Transverse colon (tissue), 4 donors: ENCODE results near the gene PRPSAP2. TPM values are rescaled to one million over a fixed set of nuclear protein-coding genes. Genes with fewer than 3 reads are reported as not detected.

Experiments
- DNase-seq: peaks from one replicate; pipeline ENCODE4 v3.0.0-alpha.2; 2019
- H3K27ac ChIP-seq, 4 donors: fragments of 200-600 bp; sonication (generic); 2 replicates each; pipeline ENCODE4 v1.5.1; 2016 to 2018; ENCODE audit warnings: inconsistent platforms in 4 of 4
- H3K27me3 ChIP-seq: fragments of 200-600 bp; sonication (generic); 2 replicates; pipeline ENCODE4 v1.5.1; 2017; ENCODE audit warnings: inconsistent platforms
- H3K36me3 ChIP-seq, 4 donors: fragments of 200-600 bp; sonication (generic); 2 replicates each; pipeline ENCODE4 v1.5.1; 2017 to 2019; ENCODE audit warnings: inconsistent platforms in 4 of 4
- H3K4me1 ChIP-seq, 4 donors: fragments of 200-600 bp; sonication (generic); 2 replicates each; pipeline ENCODE4 v1.5.1; 2017 to 2020; ENCODE audit warnings: inconsistent platforms in 4 of 4
- H3K4me3 ChIP-seq, 4 donors: fragments of 200-600 bp; sonication (generic); 1 replicate in 1 of 4; 2 replicates in 3 of 4; pipeline versions ENCODE4 v1.5.1 to v1.6.1; 2017 to 2019; ENCODE audit warnings: inconsistent platforms in 4 of 4
- H3K9me3 ChIP-seq, 2 donors: fragments of 200-600 bp; sonication (generic); 2 replicates each; pipeline ENCODE4 v1.5.1; 2017 to 2019; ENCODE audit warnings: inconsistent platforms in 2 of 2
- CTCF ChIP-seq, 5 experiments: fragments of 200-600 bp in 3 of 5; fragments of 450-650 bp in 2 of 5; sonication (generic) in 3 of 5; IDR thresholded peaks; 1 replicate in 2 of 5; 2 replicates in 3 of 5; pipeline ENCODE4 v1.5.1; 2016 to 2017; ENCODE audit warnings: antibody characterized with exemption in 5 of 5, inconsistent platforms in 3 of 5, mild to moderate bottlenecking in 2 of 5, moderate library complexity in 1 of 5
- EP300 ChIP-seq: sonication (generic); formaldehyde crosslinking; IDR thresholded peaks from one replicate; pipeline ENCODE4 v1.6.1; 2017; ENCODE audit warnings: antibody characterized with exemption, low read depth
- POLR2A ChIP-seq: fragments of 450-650 bp; IDR thresholded peaks from one replicate; pipeline ENCODE4 v1.6.1; 2016; ENCODE audit warnings: antibody characterized with exemption, mild to moderate bottlenecking, moderate library complexity
- POLR2AphosphoS5 ChIP-seq, 3 donors: sonication (generic); formaldehyde crosslinking; IDR thresholded peaks; one replicate each; pipeline ENCODE4 v1.6.1; 2016; ENCODE audit warnings: antibody characterized with exemption in 3 of 3
- WGBS, 2 donors: methylation state at CpG; one replicate each; pipeline ENCODE4 v1.1.5; 2018; ENCODE audit warnings: low coverage in 1 of 2; 5-methylcytosine and 5-hydroxymethylcytosine counted together
- in situ Hi-C, 4 donors: fragments of 200-750 bp; cut with MboI; loops; one replicate each; pipeline versions ENCODE4 v1.15.0 to v1.15.1; 2017; ENCODE audit warnings: low sequenced_read_pairs in 3 of 4, low pct_ligation_motif_present in 1 of 4, low pct_unique_long_range_greater_than_20kb in 1 of 4
- intact Hi-C: fragments of 100-400 bp; cut with DNase I; formaldehyde crosslinking; loops from one replicate; pipeline ENCODE4 v1.15.1; 2023; ENCODE audit warnings: low total_unique reads
- total RNA-seq, 4 donors: library from RNA; depleted of rRNA; stranded (reverse); fragments of >200 nt; gene quantifications; one replicate each; pipeline ENCODE4 v1.1.0, GENCODE V29; 2016

The PRPSAP2 gene
- total RNA-seq, 4 donors from 2014 or later, result 22.4 to 77.0 (median 27.2) TPM

- no peak for DNase-seq
- no peaks in the 10 kb centered on the region for H3K27me3 ChIP-seq
- no peak overlapping the region for H3K27ac ChIP-seq
- H3K4me1 ChIP-seq, result no peaks in the 10 kb centered on the region
- TF ChIP-seq EP300 (no peak), POLR2A (no peak), CTCF (IDR thresholded peaks at IDR 0.05) (no peak), POLR2AphosphoS5 (IDR thresholded peaks at IDR 0.05) (no peak)
- no peak overlapping the region for H3K4me3 ChIP-seq
- 95 to 100% methylated on average over 5 to 6 of the region's 6 CpGs for WGBS, 2 donors
- H3K36me3 ChIP-seq, result peaks cover 0 to 62% (median 17%) of the 10 kb centered on the region in 4 donors
- intact Hi-C loops, result no loop called here
- H3K9me3 ChIP-seq, result no peaks in the 10 kb centered on the region
- in situ Hi-C loops, result no loop called here
Observed at GRCh38 chr17:18877104-18877645, 19.2 kb downstream of the PRPSAP2 start.

GRCh38 chr17:18888766-18889290, 30.9 kb downstream of the PRPSAP2 start:
- intact Hi-C loops (no loop called here), in situ Hi-C loops (no loop called here)
- H3K36me3 ChIP-seq, result peaks cover 0 to 23% (median 10%) of the 10 kb centered on the region in 4 donors
- H3K27ac ChIP-seq, result no peak overlapping the region
- no peaks in the 10 kb centered on the region for H3K27me3 ChIP-seq
- DNase-seq, result no peak
- H3K4me3 ChIP-seq, result no peak overlapping the region
- no peak for TF ChIP-seq CTCF (IDR thresholded peaks at IDR 0.05)
- no peak for TF ChIP-seq POLR2A
- no peak for TF ChIP-seq POLR2AphosphoS5 (IDR thresholded peaks at IDR 0.05)
- TF ChIP-seq EP300, result no peak
- 54 to 88% methylated on average over 1 to 4 of the region's 9 CpGs for WGBS, 2 donors
- no peaks in the 10 kb centered on the region for H3K9me3 ChIP-seq
- no peaks in the 10 kb centered on the region for H3K4me1 ChIP-seq

GRCh38 chr17:18889658-18890057, 31.7 kb downstream of the PRPSAP2 start:
- Histone ChIP-seq H3K27me3 (no peaks in the 10 kb centered on the region), H3K4me3 (no peak overlapping the region), H3K27ac (peak overlapping the region in 2 of 4 donors; percentile 0 to 21), H3K4me1 (no peaks in the 10 kb centered on the region), H3K36me3 (peaks cover 0 to 21% (median 7%) of the 10 kb centered on the region in 4 donors), H3K9me3 (no peaks in the 10 kb centered on the region)
- no peak for TF ChIP-seq POLR2AphosphoS5 (IDR thresholded peaks at IDR 0.05)
- no peak for TF ChIP-seq POLR2A
- no peak for TF ChIP-seq CTCF (IDR thresholded peaks at IDR 0.05)
- no peak for TF ChIP-seq EP300
- 64 to 83% methylated on average over 4 to 5 of the region's 5 CpGs for WGBS, 2 donors
- no peak for DNase-seq
- intact Hi-C loops (no loop called here), in situ Hi-C loops (no loop called here)

GRCh38 chr17:18891541-18891940, 33.6 kb downstream of the PRPSAP2 start:
- peaks cover 0 to 28% (median 7%) of the 10 kb centered on the region in 4 donors for H3K36me3 ChIP-seq
- intact Hi-C loops, result no loop called here
- TF ChIP-seq POLR2AphosphoS5 (IDR thresholded peaks at IDR 0.05) (no peak), EP300 (no peak), POLR2A (no peak), CTCF (IDR thresholded peaks at IDR 0.05) (no peak)
- H3K4me3 ChIP-seq, result no peak overlapping the region
- no peaks in the 10 kb centered on the region for H3K9me3 ChIP-seq
- no peaks in the 10 kb centered on the region for H3K4me1 ChIP-seq
- no peak overlapping the region for H3K27ac ChIP-seq
- H3K27me3 ChIP-seq, result no peaks in the 10 kb centered on the region
- 92 to 100% methylated on average over 5 to 6 of the region's 6 CpGs for WGBS, 2 donors
- in situ Hi-C loops, result no loop called here
- DNase-seq, result no peak
